Hepatocyte (in vitro differentiated cells): Measurements from ENCODE around the gene CTPS2. TPM values are rescaled to one million over a fixed set of nuclear protein-coding genes. Genes with fewer than 3 reads are reported as not detected.
"Not testable (repeated sequence)": the region's sequence is repeated elsewhere in the genome, so short reads cannot be mapped to it uniquely, and the experiment has no call there.

ENCODE experiments used
- DNase-seq: peaks from one replicate; pipeline ENCODE4 v3.0.0-alpha.2; 2016; ENCODE audit warnings: low spot score
- H2AFZ ChIP-seq: fragments of 200-600 bp; sonication (generic); 2 replicates; pipeline ENCODE4 v1.6.0; 2016; ENCODE audit warnings: antibody characterized with exemption, mild to moderate bottlenecking
- H3K27ac ChIP-seq: fragments of 200-600 bp; sonication (generic); 2 replicates; pipeline ENCODE4 v1.5.1; 2016; ENCODE audit warnings: mild to moderate bottlenecking
- H3K27me3 ChIP-seq: fragments of 200-600 bp; sonication (generic); 2 replicates; pipeline ENCODE4 v1.6.1; 2016
- H3K36me3 ChIP-seq: fragments of 200-600 bp; sonication (generic); replicated peaks from 2 replicates; pipeline ENCODE4 v1.5.1; 2016; ENCODE audit warnings: low read depth; ENCODE audit not compliant: insufficient read depth
- H3K4me1 ChIP-seq: fragments of 200-600 bp; sonication (generic); 2 replicates; pipeline ENCODE4 v1.5.1; 2016; ENCODE audit warnings: mild to moderate bottlenecking, moderate library complexity; ENCODE audit not compliant: insufficient read depth
- H3K4me2 ChIP-seq: fragments of 200-600 bp; sonication (generic); 2 replicates; pipeline ENCODE4 v1.6.0; 2016
- H3K4me3 ChIP-seq: fragments of 200-600 bp; sonication (generic); 2 replicates; pipeline ENCODE4 v1.5.1; 2016; ENCODE audit warnings: mild to moderate bottlenecking
- H3K79me2 ChIP-seq: fragments of 200-600 bp; sonication (generic); 2 replicates; pipeline ENCODE4 v1.6.0; 2017; ENCODE audit warnings: mild to moderate bottlenecking
- H3K9me2 ChIP-seq: fragments of 200-600 bp; sonication (generic); replicated peaks from 2 replicates; pipeline ENCODE4 v1.6.0; 2017; ENCODE audit warnings: mild to moderate bottlenecking; ENCODE audit not compliant: insufficient read depth
- H3K9me3 ChIP-seq: fragments of 200-600 bp; sonication (generic); 2 replicates; pipeline ENCODE4 v1.5.1; 2016; ENCODE audit warnings: low read depth, mild to moderate bottlenecking
- H4K20me1 ChIP-seq: fragments of 200-600 bp; sonication (generic); 2 replicates; pipeline ENCODE4 v1.6.0; 2016; ENCODE audit warnings: mild to moderate bottlenecking; ENCODE audit not compliant: insufficient read depth, poor library complexity, severe bottlenecking
- CTCF ChIP-seq: fragments of 200-600 bp; sonication (generic); IDR thresholded peaks from 2 replicates; pipeline ENCODE4 v1.5.1; 2016; ENCODE audit warnings: antibody characterized with exemption, mild to moderate bottlenecking; ENCODE audit not compliant: poor library complexity
- EZH2 ChIP-seq: fragments of 200-600 bp; sonication (generic); IDR thresholded peaks from 2 replicates; pipeline ENCODE4 v1.6.1; 2016; ENCODE audit warnings: antibody characterized with exemption, mild to moderate bottlenecking, borderline replicate concordance
- EZH2phosphoT487 ChIP-seq: fragments of 200-600 bp; sonication (generic); IDR thresholded peaks from one replicate; pipeline ENCODE4 v1.6.1; 2018; ENCODE audit warnings: antibody characterized with exemption, mild to moderate bottlenecking, low read depth, moderate library complexity; ENCODE audit not compliant: unreplicated experiment, severe bottlenecking
- WGBS: methylation state at CpG from one replicate; pipeline ENCODE4 v1.1.6; 2016; ENCODE audit warnings: low lambda C conversion rate; ENCODE audit errors: missing lambda C conversion rate; 5-methylcytosine and 5-hydroxymethylcytosine counted together
- polyA plus RNA-seq: library from polyadenylated mRNA; unstranded; fragments of >200 nt; fragmentation: Nextera tagmentation; extraction: Ambion mirVana; gene quantifications from 2 replicates; pipeline ENCODE4 v1.2.1, GENCODE V29; 2016
- total RNA-seq: library from RNA; depleted of rRNA; stranded (reverse); fragments of >200 nt; gene quantifications from 2 replicates; pipeline ENCODE4 v1.2.3, GENCODE V29; 2014

CTPS2 gene
- total and polyA plus RNA-seq, 2 experiments from 2014 or later, result 26.2 to 55.7 TPM

GRCh38 chrX:16579517-16579916 lies 133.0 kb downstream of the CTPS2 start:
- H3K27ac ChIP-seq, result peak overlapping the region; percentile 79
- no peaks in the 10 kb centered on the region for H3K79me2 ChIP-seq
- peaks cover 18% of the 10 kb centered on the region for H3K4me1 ChIP-seq
- peak overlapping the region; percentile 70 for H3K4me2 ChIP-seq
- H3K36me3 ChIP-seq, result no peaks in the 10 kb centered on the region
- WGBS, result 21% methylated on average over 3 of the region's 3 CpGs
- H4K20me1 ChIP-seq, result no peaks in the 10 kb centered on the region
- no peaks in the 10 kb centered on the region for H3K9me2 ChIP-seq
- H3K27me3 ChIP-seq, result no peaks in the 10 kb centered on the region
- no peak for TF ChIP-seq EZH2
- TF ChIP-seq CTCF, result no peak
- TF ChIP-seq EZH2phosphoT487, result no peak
- no peak for DNase-seq
- peak overlapping the region; percentile 10 for H3K4me3 ChIP-seq
- H2AFZ ChIP-seq, result peak overlapping the region; percentile 58
- peaks cover 16% of the 10 kb centered on the region for H3K9me3 ChIP-seq

- Histone ChIP-seq H3K4me3 (no peak overlapping the region), H3K27ac (peak overlapping the region; percentile 79), H3K9me2 (no peaks in the 10 kb centered on the region), H3K36me3 (no peaks in the 10 kb centered on the region), H4K20me1 (no peaks in the 10 kb centered on the region), H2AFZ (no peak overlapping the region), H3K9me3 (peaks cover 16% of the 10 kb centered on the region), H3K4me2 (no peak overlapping the region), H3K27me3 (no peaks in the 10 kb centered on the region), H3K4me1 (peaks cover 18% of the 10 kb centered on the region), H3K79me2 (no peaks in the 10 kb centered on the region)
- TF ChIP-seq CTCF (no peak), EZH2 (peak; percentile 50)
- 51% methylated on average over 2 of the region's 2 CpGs for WGBS
- DNase-seq, result no peak
Observed at GRCh38 chrX:16578218-16578617, 134.3 kb downstream of the CTPS2 start.

- Histone ChIP-seq H3K9me3 (peaks cover 16% of the 10 kb centered on the region), H3K27me3 (no peaks in the 10 kb centered on the region), H3K27ac (peak overlapping the region; percentile 50), H3K4me2 (no peak overlapping the region), H4K20me1 (no peaks in the 10 kb centered on the region), H3K4me3 (no peak overlapping the region), H3K9me2 (no peaks in the 10 kb centered on the region), H3K4me1 (peaks cover 18% of the 10 kb centered on the region), H3K79me2 (no peaks in the 10 kb centered on the region), H2AFZ (no peak overlapping the region), H3K36me3 (no peaks in the 10 kb centered on the region)
- 77% methylated on average over 2 of the region's 2 CpGs for WGBS
- no peak for DNase-seq
- TF ChIP-seq EZH2 (no peak), CTCF (no peak), EZH2phosphoT487 (no peak)
Observed at GRCh38 chrX:16577483-16578029, 134.9 kb downstream of the CTPS2 start.

- H3K27ac ChIP-seq, DNase-seq, H3K9me2 ChIP-seq, H3K9me3 ChIP-seq, H3K4me3 ChIP-seq, H2AFZ ChIP-seq, H3K79me2 ChIP-seq, H4K20me1 ChIP-seq, H3K36me3 ChIP-seq, H3K27me3 ChIP-seq, H3K4me2 ChIP-seq: not testable (repeated sequence)
- WGBS, result 97% methylated on average over 28 of the region's 35 CpGs
- H3K4me1 ChIP-seq, result peaks cover 18% of the 10 kb centered on the region
Observed at GRCh38 chrX:16575388-16575787, 137.1 kb downstream of the CTPS2 start.
